H9 (cell line): ENCODE measurements around the gene DSN1. TPM values are rescaled to one million over a fixed set of nuclear protein-coding genes. Genes with fewer than 3 reads are reported as not detected.
A peak's percentile ranks its signal among the peaks of the same experiment; 100 is the strongest.

Source experiments
- DNase-seq: peaks from one replicate; pipeline ENCODE4 v3.0.0-alpha.2; 2017
- H2AFZ ChIP-seq: one replicate; pipeline ENCODE4 v1.6.1; 2013; ENCODE audit warnings: mild to moderate bottlenecking, low read length, control low read depth, moderate library complexity
- H2AK5ac ChIP-seq: 2 replicates; pipeline ENCODE4 v1.6.1; 2013; ENCODE audit warnings: low read length, control low read depth, mixed read lengths; ENCODE audit not compliant: insufficient read length
- H2BK120ac ChIP-seq: one replicate; pipeline ENCODE4 v1.6.1; 2013; ENCODE audit warnings: low read depth, mild to moderate bottlenecking, low read length, control low read depth, inconsistent platforms; ENCODE audit not compliant: poor library complexity, severe bottlenecking
- H2BK12ac ChIP-seq: 2 replicates; pipeline ENCODE4 v1.6.1; 2013; ENCODE audit warnings: low read length, control low read depth, mixed read lengths, low read depth; ENCODE audit not compliant: insufficient read length
- H2BK15ac ChIP-seq: 2 replicates; pipeline ENCODE4 v1.6.1; 2013; ENCODE audit warnings: low read depth, low read length, control low read depth
- H2BK20ac ChIP-seq: one replicate; pipeline ENCODE4 v1.6.1; 2013; ENCODE audit warnings: low read depth, mild to moderate bottlenecking, low read length, control low read depth, inconsistent platforms; ENCODE audit not compliant: poor library complexity, severe bottlenecking
- H2BK5ac ChIP-seq: 2 replicates; pipeline ENCODE4 v1.6.1; 2013; ENCODE audit warnings: low read length, control low read depth, mixed read lengths; ENCODE audit not compliant: insufficient read length
- H3K14ac ChIP-seq: 2 replicates; pipeline ENCODE4 v1.6.1; 2013; ENCODE audit warnings: low read length, control low read depth; ENCODE audit not compliant: insufficient read depth
- H3K18ac ChIP-seq: 2 replicates; pipeline ENCODE4 v1.6.1; 2013; ENCODE audit warnings: low read depth, mild to moderate bottlenecking, mixed read lengths, low read length, control low read depth; ENCODE audit not compliant: insufficient read length
- H3K23ac ChIP-seq: 2 replicates; pipeline ENCODE4 v1.6.1; 2013; ENCODE audit warnings: low read length, control low read depth, mixed read lengths, low read depth; ENCODE audit not compliant: insufficient read length
- H3K23me2 ChIP-seq: 2 replicates; pipeline ENCODE4 v1.6.1; 2013; ENCODE audit warnings: low read depth, mild to moderate bottlenecking, mixed read lengths, low read length, control low read depth; ENCODE audit not compliant: insufficient read length, poor library complexity, severe bottlenecking
- H3K27ac ChIP-seq: 2 replicates; pipeline ENCODE4 v1.5.1; 2013; ENCODE audit warnings: low read length, control low read depth, mixed read lengths, low read depth; ENCODE audit not compliant: insufficient read length
- H3K27me3 ChIP-seq: 2 replicates; pipeline ENCODE4 v1.6.1; 2013; ENCODE audit warnings: low read length, control low read depth, inconsistent platforms; ENCODE audit not compliant: insufficient read depth
- H3K4ac ChIP-seq: 2 replicates; pipeline ENCODE4 v1.6.1; 2013; ENCODE audit warnings: low read depth, mild to moderate bottlenecking, control low read depth, inconsistent platforms, low read length, moderate library complexity
- H3K4me1 ChIP-seq: 2 replicates; pipeline ENCODE4 v1.6.1; 2013; ENCODE audit warnings: low read length, control low read depth, inconsistent platforms; ENCODE audit not compliant: insufficient read depth
- H3K4me2 ChIP-seq: 2 replicates; pipeline ENCODE4 v1.6.1; 2013; ENCODE audit warnings: low read length, control low read depth, mixed read lengths; ENCODE audit not compliant: insufficient read length, insufficient read depth
- H3K56ac ChIP-seq: 2 replicates; pipeline ENCODE4 v1.6.1; 2013; ENCODE audit warnings: low read depth, mild to moderate bottlenecking, mixed read lengths, low read length, control low read depth; ENCODE audit not compliant: insufficient read length
- H3K79me1 ChIP-seq: 2 replicates; pipeline ENCODE4 v1.6.1; 2013; ENCODE audit warnings: low read depth, mild to moderate bottlenecking, moderate library complexity, low read length, control low read depth, inconsistent platforms; ENCODE audit not compliant: insufficient read depth, poor library complexity, severe bottlenecking
- H3K79me2 ChIP-seq: 2 replicates; pipeline ENCODE4 v1.6.1; 2013; ENCODE audit warnings: low read length, control low read depth, inconsistent platforms; ENCODE audit not compliant: insufficient read depth
- H3K9ac ChIP-seq: 2 replicates; pipeline ENCODE4 v1.6.1; 2013; ENCODE audit warnings: low read length, control low read depth, mixed read lengths; ENCODE audit not compliant: insufficient read length; ENCODE audit errors: extremely low read depth
- H3K9me3 ChIP-seq: one replicate; pipeline ENCODE4 v1.6.1; 2013; ENCODE audit warnings: low read depth, low read length, inconsistent platforms; ENCODE audit not compliant: control insufficient read depth
- H3T11ph ChIP-seq: one replicate; pipeline ENCODE4 v1.6.1; 2013; ENCODE audit warnings: mild to moderate bottlenecking, low read length, control low read depth, inconsistent platforms
- H4K20me1 ChIP-seq: one replicate; pipeline ENCODE4 v1.6.1; 2013; ENCODE audit not compliant: control insufficient read depth, insufficient read length, insufficient read depth
- H4K5ac ChIP-seq: 2 replicates; pipeline ENCODE4 v1.6.1; 2013; ENCODE audit warnings: low read depth, mild to moderate bottlenecking, mixed read lengths, low read length, control low read depth; ENCODE audit not compliant: insufficient read length
- H4K8ac ChIP-seq: replicated peaks from 2 replicates; pipeline ENCODE4 v1.6.1; 2013; ENCODE audit warnings: low read length, control low read depth, mixed read lengths, low read depth; ENCODE audit not compliant: insufficient read length
- H4K91ac ChIP-seq: 2 replicates; pipeline ENCODE4 v1.6.1; 2013; ENCODE audit warnings: low read depth, mild to moderate bottlenecking, moderate library complexity, mixed read lengths, low read length, control low read depth; ENCODE audit not compliant: insufficient read length
- H3K27ac Mint-ChIP-seq, 3 experiments: 2 replicates in 2 of 3; 3 replicates in 1 of 3; pipeline ENCODE4 v1.8.0; 2020 to 2021; ENCODE audit warnings: mixed read lengths in 3 of 3, mild to moderate bottlenecking in 1 of 3, moderate library complexity in 1 of 3
- H3K27me3 Mint-ChIP-seq: 2 replicates; pipeline ENCODE4 v1.8.0; 2021; ENCODE audit warnings: low read depth, mild to moderate bottlenecking, moderate library complexity, mixed read lengths
- H3K36me3 Mint-ChIP-seq, 3 experiments: 2 replicates in 2 of 3; 3 replicates in 1 of 3; pipeline ENCODE4 v1.8.0; 2020 to 2021; ENCODE audit warnings: low read depth in 3 of 3, mixed read lengths in 3 of 3; ENCODE audit not compliant: insufficient read depth in 1 of 3
- H3K4me1 Mint-ChIP-seq, 2 experiments: 2 replicates each; pipeline ENCODE4 v1.8.0; 2020; ENCODE audit warnings: mixed read lengths in 2 of 2
- H3K4me3 Mint-ChIP-seq, 2 experiments: 2 replicates in 1 of 2; 3 replicates in 1 of 2; pipeline ENCODE4 v1.8.0; 2020 to 2021; ENCODE audit warnings: mild to moderate bottlenecking in 2 of 2, mixed read lengths in 2 of 2, moderate library complexity in 1 of 2
- H3K9me3 Mint-ChIP-seq, 2 experiments: 2 replicates in 1 of 2; 3 replicates in 1 of 2; pipeline ENCODE4 v1.8.0; 2020; ENCODE audit warnings: mild to moderate bottlenecking in 2 of 2, mixed read lengths in 2 of 2, moderate library complexity in 1 of 2
- WGBS: extraction: QIAGEN DNeasy Blood & Tissue Kit; methylation state at CpG from one replicate; pipeline ENCODE4 v1.1.7; 2013; ENCODE audit warnings: missing lambda C conversion rate, low lambda C conversion rate, mixed read lengths; ENCODE audit not compliant: insufficient read length; ENCODE audit errors: extremely low coverage; 5-methylcytosine and 5-hydroxymethylcytosine counted together
- total RNA-seq: library from RNA; stranded (reverse); gene quantifications from 2 replicates; pipeline ENCODE4 v1.2.1, GENCODE V29; 2021
- TF ChIP-seq, protein P1 (sequence below): fragments of 200-600 bp; sonication (generic); conservative IDR thresholded peaks from 3 replicates; pipeline ENCODE4 v1.8.0; 2021; ENCODE audit warnings: antibody characterized with exemption, mild to moderate bottlenecking

Gene DSN1
- total RNA-seq, 1 experiment from 2014 or later: 22.8 TPM

- Histone ChIP-seq H2BK15ac (no peak overlapping the region), H3K79me1 (no peaks in the 10 kb centered on the region), H3K56ac (no peak overlapping the region), H2BK120ac (no peak overlapping the region), H3K79me2 (no peaks in the 10 kb centered on the region), H3K23me2 (no peaks in the 10 kb centered on the region), H3K9me3 (no peaks in the 10 kb centered on the region), H4K8ac (no peak overlapping the region), H2BK20ac (no peak overlapping the region), H3K27me3 (no peaks in the 10 kb centered on the region), H3K27ac (no peak overlapping the region), H3T11ph (no peak overlapping the region), H4K20me1 (no peaks in the 10 kb centered on the region), H4K5ac (no peak overlapping the region), H3K9ac (no peak overlapping the region), H2AFZ (no peak overlapping the region), H2AK5ac (no peak overlapping the region), H3K4me2 (no peak overlapping the region), H3K14ac (no peak overlapping the region), H2BK5ac (no peak overlapping the region), H3K18ac (no peak overlapping the region), H3K23ac (no peak overlapping the region), H4K91ac (no peak overlapping the region), H3K4me1 (no peaks in the 10 kb centered on the region), H2BK12ac (no peak overlapping the region), H3K4ac (no peak overlapping the region)
- H3K4me3 Mint-ChIP-seq: no peak overlapping the region
- no peaks in the 10 kb centered on the region for H3K4me1 Mint-ChIP-seq
- H3K36me3 Mint-ChIP-seq: peaks cover 8 to 54% (median 40%) of the 10 kb centered on the region in 3 experiments; a peak in 6 of 7 replicates
- WGBS: no CpG with 5 or more reads among the region's 6 CpGs
- DNase-seq: no peak
- peak overlapping the region in 2 of 3 experiments; percentile 49 to 55; a peak in 4 of 7 replicates for H3K27ac Mint-ChIP-seq
- TF ChIP-seq, protein P1, sequence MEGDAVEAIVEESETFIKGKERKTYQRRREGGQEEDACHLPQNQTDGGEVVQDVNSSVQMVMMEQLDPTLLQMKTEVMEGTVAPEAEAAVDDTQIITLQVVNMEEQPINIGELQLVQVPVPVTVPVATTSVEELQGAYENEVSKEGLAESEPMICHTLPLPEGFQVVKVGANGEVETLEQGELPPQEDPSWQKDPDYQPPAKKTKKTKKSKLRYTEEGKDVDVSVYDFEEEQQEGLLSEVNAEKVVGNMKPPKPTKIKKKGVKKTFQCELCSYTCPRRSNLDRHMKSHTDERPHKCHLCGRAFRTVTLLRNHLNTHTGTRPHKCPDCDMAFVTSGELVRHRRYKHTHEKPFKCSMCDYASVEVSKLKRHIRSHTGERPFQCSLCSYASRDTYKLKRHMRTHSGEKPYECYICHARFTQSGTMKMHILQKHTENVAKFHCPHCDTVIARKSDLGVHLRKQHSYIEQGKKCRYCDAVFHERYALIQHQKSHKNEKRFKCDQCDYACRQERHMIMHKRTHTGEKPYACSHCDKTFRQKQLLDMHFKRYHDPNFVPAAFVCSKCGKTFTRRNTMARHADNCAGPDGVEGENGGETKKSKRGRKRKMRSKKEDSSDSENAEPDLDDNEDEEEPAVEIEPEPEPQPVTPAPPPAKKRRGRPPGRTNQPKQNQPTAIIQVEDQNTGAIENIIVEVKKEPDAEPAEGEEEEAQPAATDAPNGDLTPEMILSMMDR: no peak
- H3K27me3 Mint-ChIP-seq: no peaks in the 10 kb centered on the region
- no peaks in the 10 kb centered on the region for H3K9me3 Mint-ChIP-seq
These were observed 12.9 kb downstream of the DSN1 start for GRCh38 chr20:36760647-36761046.
